Right atrium auricular region (tissue), 2 donors: ENCODE measurements around the gene SPAG16. TPM values are rescaled to one million over a fixed set of nuclear protein-coding genes. Genes with fewer than 3 reads are reported as not detected.

ENCODE experiments used
- DNase-seq: peaks from one replicate; pipeline ENCODE4 v3.0.0-alpha.2; 2019; ENCODE audit warnings: low spot score
- H3K27ac ChIP-seq, 2 donors: fragments of 200-600 bp; sonication (generic); 1 replicate in 1 of 2; 2 replicates in 1 of 2; pipeline ENCODE4 v1.5.1; 2016 to 2019
- H3K27me3 ChIP-seq, 2 donors: fragments of 200-600 bp; sonication (generic); one replicate each; pipeline versions ENCODE4 v1.5.1 to v1.6.0; 2017 to 2019
- H3K36me3 ChIP-seq: fragments of 200-600 bp; sonication (generic); one replicate; pipeline ENCODE4 v1.5.1; 2016
- H3K4me1 ChIP-seq, 2 donors: fragments of 200-600 bp; sonication (generic); one replicate each; pipeline versions ENCODE4 v1.5.1 to v1.6.0; 2017 to 2019
- H3K4me3 ChIP-seq, 2 donors: fragments of 200-600 bp; sonication (generic); 1 replicate in 1 of 2; 2 replicates in 1 of 2; pipeline ENCODE4 v1.5.1; 2017 to 2019; ENCODE audit warnings: mild to moderate bottlenecking in 1 of 2, moderate library complexity in 1 of 2
- H3K9me3 ChIP-seq, 2 donors: fragments of 200-600 bp; sonication (generic); one replicate each; pipeline ENCODE4 v1.5.1; 2019
- total RNA-seq, 2 donors: library from RNA; depleted of rRNA; stranded (reverse); fragments of >200 nt; gene quantifications; one replicate each; pipeline ENCODE4 v1.1.0, GENCODE V29; 2016
- TF ChIP-seq, protein P1 (sequence below), 2 donors: fragments of 200-600 bp; sonication (generic); IDR thresholded peaks; one replicate each; pipeline ENCODE4 v1.5.1; 2019; ENCODE audit warnings: antibody characterized with exemption in 2 of 2

The SPAG16 gene
- total RNA-seq, 2 donors from 2014 or later = 17.3 to 18.3 TPM

DNA sequence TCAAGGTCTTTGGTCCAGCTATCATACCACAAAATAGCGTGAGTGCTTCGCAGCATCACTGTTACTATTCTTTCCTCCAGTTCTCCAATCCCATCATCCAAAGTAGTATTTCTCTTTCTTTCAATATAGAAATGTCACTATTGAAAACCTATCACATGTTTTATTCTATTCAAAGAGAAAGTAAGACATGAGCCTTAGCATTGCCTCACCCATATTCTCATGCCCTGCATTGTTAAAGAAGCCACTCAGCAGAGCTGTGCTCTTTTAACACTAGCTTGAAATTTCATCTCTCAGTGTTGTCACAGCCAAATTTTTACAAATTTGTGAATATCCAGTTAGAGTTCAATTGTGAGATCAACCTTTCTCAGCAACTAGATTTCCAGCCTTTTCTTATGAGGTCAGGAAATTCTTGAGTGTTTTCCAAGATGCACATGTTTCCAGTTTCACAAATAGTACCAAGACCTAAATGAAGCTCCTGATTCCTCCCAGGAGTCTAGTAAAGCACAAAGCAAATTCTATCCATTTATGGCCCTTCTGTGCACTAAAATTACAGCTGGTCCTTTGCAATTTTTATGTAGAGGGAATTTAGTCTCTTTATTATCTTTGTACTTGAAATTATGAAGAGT, 343.7 kb downstream of the SPAG16 start:
- Histone ChIP-seq H3K27me3 (no peaks in the 10 kb centered on the region), H3K4me1 (no peaks in the 10 kb centered on the region), H3K9me3 (peaks cover 0 to 10% of the 10 kb centered on the region in 2 donors), H3K27ac (no peak overlapping the region), H3K36me3 (no peaks in the 10 kb centered on the region), H3K4me3 (no peak overlapping the region)
- DNase-seq = no peak
- TF ChIP-seq, protein P1, sequence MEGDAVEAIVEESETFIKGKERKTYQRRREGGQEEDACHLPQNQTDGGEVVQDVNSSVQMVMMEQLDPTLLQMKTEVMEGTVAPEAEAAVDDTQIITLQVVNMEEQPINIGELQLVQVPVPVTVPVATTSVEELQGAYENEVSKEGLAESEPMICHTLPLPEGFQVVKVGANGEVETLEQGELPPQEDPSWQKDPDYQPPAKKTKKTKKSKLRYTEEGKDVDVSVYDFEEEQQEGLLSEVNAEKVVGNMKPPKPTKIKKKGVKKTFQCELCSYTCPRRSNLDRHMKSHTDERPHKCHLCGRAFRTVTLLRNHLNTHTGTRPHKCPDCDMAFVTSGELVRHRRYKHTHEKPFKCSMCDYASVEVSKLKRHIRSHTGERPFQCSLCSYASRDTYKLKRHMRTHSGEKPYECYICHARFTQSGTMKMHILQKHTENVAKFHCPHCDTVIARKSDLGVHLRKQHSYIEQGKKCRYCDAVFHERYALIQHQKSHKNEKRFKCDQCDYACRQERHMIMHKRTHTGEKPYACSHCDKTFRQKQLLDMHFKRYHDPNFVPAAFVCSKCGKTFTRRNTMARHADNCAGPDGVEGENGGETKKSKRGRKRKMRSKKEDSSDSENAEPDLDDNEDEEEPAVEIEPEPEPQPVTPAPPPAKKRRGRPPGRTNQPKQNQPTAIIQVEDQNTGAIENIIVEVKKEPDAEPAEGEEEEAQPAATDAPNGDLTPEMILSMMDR (IDR thresholded peaks at IDR 0.05) = no peak

DNA sequence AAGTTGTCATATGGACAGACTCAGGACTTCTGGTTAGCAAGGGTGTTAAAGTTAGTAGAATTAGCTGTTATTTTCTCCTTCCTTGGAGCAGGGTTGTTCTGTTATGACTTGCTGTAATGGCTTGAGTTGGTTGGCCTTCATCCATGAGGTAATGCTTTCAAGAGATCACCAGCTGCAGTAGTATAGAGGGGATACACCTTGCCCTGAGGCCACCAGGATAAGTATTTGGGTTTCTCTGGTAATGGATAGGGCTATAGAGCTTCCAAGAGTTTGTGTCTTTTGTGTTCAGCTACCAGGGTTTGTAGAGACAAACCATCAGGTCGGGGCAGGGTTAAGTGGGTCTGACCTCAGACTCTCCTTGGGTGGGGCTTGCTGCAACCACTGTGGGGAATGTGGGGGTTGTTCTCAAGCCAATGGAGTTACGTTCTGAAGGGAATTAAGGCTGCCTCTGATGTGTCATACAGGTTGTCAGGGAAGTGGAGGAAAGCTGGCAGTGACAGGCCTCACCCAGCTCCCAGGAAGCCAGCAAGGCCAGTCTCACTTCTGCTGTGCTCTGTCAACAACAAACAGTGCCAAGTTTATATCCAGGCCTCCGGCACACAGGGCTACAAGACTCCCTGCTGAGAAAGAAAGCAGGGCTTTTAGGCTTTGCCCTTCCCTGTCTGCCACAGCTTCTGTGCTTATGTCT, 356.6 kb downstream of the SPAG16 start:
- Histone ChIP-seq H3K27ac (no peak overlapping the region), H3K9me3 (peaks cover 0 to 3% of the 10 kb centered on the region in 2 donors), H3K4me1 (no peaks in the 10 kb centered on the region), H3K27me3 (no peaks in the 10 kb centered on the region), H3K4me3 (no peak overlapping the region), H3K36me3 (no peaks in the 10 kb centered on the region)
- DNase-seq = no peak
- TF ChIP-seq, protein P1 (IDR thresholded peaks at IDR 0.05) = no peak

DNA sequence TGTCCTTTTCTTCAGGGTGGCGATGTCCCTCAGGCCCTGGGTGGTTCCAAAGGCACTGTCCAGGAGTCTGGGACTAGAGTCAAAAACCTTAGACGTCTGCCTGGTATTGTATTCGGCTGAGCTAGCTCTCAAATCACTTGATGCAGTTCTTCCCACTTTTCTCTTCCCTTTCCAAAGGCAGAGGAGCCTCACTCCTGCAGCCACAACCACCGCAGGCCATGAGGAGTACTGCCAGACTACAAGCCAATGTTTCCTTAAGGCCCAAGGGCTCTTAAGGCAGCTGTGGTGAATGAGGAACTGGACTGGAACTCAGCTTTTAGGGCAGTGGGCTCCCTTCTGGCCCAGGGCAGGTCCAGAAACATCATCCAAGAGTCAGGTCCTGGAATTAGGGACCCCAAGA, 360.7 kb downstream of the SPAG16 start:
- no peak for DNase-seq
- Histone ChIP-seq H3K4me3 (no peak overlapping the region), H3K9me3 (no peaks in the 10 kb centered on the region), H3K27ac (no peak overlapping the region), H3K27me3 (no peaks in the 10 kb centered on the region), H3K4me1 (no peaks in the 10 kb centered on the region), H3K36me3 (no peaks in the 10 kb centered on the region)
- TF ChIP-seq, protein P1 (IDR thresholded peaks at IDR 0.05) = no peak

DNA sequence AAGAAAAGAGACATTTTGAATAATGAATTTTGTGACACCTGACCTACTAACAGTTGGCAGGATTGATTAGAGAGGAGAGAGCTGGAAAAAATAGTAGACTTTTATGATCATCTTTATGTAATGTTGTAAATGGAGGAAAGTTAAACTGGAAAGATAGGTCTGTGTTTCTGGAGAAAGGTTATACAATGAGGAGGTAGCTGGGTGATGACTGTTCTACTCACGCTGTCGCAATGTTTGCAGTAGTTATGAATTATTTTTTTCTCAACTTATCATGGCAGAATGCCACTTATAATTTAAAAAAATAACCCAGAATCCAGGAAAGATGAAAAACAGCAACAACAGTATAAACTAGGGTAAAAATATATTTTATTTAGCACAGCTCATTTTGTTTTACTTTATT, 364.9 kb downstream of the SPAG16 start:
- no peaks in the 10 kb centered on the region for H3K27me3 ChIP-seq
- H3K4me3 ChIP-seq = no peak overlapping the region
- DNase-seq = no peak
- H3K9me3 ChIP-seq = no peaks in the 10 kb centered on the region
- no peak overlapping the region for H3K27ac ChIP-seq
- TF ChIP-seq, protein P1 (IDR thresholded peaks at IDR 0.05) = no peak
- no peaks in the 10 kb centered on the region for H3K36me3 ChIP-seq
- H3K4me1 ChIP-seq = no peaks in the 10 kb centered on the region

DNA sequence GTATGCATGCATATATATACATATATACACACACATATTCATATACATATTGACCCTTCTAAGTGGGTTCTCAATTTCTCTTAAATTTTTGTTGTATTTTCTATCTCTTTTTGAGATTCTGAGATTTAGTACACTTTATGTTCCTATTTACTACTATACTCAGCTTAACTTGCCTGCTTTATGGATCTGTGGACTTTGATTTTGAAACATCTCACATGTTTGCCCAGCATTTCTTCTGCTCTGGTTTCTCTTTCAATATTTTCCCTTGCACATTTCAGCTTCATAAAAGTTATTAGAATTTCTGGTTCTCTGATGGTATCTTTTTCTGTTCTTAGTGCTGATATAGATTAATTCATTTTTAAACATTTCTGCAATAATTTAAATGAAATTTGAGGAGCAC, 380.6 kb downstream of the SPAG16 start:
- H3K36me3 ChIP-seq = no peaks in the 10 kb centered on the region

More for the DNA sequence above, 380.6 kb downstream of the SPAG16 start:
- Histone ChIP-seq H3K9me3 (peaks cover 0 to 11% of the 10 kb centered on the region in 2 donors), H3K4me1 (no peaks in the 10 kb centered on the region), H3K4me3 (no peak overlapping the region), H3K27ac (no peak overlapping the region), H3K27me3 (no peaks in the 10 kb centered on the region)
- no peak for DNase-seq
- TF ChIP-seq, protein P1 (IDR thresholded peaks at IDR 0.05) = no peak
